ENCODE data around the gene BRICD5. TPM values are rescaled to one million over a fixed set of nuclear protein-coding genes. Genes with fewer than 3 reads are reported as not detected.

Gene BRICD5
- polyA plus RNA-seq, 3 donors: 6.6 to 11.8 (median 9.4) TPM

- DNase-seq: no peak
Measured at GRCh38 chr16:2181952-2182351, 28.7 kb downstream of the BRICD5 start.

DNA sequence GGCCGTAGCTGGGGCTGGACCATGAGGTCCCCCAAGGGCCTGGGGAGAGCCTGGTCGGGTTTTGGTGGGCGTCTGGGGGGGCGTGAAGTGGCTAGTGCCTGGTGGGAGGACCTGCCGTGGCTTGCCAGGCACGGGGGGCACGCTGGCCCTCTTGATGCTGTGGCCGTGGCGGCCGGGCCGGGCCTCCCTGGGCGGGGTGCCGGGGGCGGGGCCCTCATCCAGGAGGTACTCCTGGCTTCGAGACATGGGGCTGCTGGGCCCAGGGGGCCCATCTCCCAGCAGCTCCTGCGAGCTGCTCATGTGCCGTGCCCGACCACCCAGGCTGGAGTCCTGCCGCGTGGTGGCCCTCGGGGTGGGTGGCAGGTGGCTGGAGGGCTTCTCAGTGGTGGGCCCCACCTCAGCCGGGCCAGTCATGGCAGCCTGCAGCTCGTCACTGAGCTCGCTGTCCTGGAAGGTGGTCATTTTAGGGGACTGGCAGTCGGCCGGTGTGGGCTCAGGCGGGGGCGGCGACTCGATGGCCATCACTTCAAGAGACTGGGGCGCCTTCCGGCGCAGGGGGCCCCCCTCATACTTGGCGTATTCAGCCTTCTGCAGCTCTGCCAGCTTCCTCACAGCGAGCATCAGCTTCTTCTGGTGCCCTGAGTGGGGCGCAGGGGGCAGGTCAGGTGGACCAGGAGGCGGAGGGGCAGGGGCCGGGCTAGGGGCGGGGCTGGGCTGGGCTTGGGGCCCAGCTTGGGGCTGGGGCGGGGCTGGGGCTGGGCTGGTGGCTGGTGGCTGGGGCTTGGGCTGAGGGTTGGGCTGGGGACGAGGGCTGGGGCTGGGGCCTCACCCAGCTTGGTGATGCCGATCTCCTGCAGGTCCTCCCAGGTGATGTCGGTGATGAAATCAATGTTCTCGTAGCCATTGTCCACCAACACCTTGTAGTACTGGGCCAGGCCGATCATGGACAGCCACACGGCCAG lies 29.4 kb downstream of the BRICD5 start:
- no peak for DNase-seq

GRCh38 chr16:2180461-2180860 lies 30.2 kb downstream of the BRICD5 start:
- DNase-seq: no peak

GRCh38 chr16:2179576-2179975 lies 31.1 kb downstream of the BRICD5 start:
- no peak for DNase-seq

- DNase-seq: no peak
Measured at GRCh38 chr16:2179107-2179501, 31.6 kb downstream of the BRICD5 start.

DNA sequence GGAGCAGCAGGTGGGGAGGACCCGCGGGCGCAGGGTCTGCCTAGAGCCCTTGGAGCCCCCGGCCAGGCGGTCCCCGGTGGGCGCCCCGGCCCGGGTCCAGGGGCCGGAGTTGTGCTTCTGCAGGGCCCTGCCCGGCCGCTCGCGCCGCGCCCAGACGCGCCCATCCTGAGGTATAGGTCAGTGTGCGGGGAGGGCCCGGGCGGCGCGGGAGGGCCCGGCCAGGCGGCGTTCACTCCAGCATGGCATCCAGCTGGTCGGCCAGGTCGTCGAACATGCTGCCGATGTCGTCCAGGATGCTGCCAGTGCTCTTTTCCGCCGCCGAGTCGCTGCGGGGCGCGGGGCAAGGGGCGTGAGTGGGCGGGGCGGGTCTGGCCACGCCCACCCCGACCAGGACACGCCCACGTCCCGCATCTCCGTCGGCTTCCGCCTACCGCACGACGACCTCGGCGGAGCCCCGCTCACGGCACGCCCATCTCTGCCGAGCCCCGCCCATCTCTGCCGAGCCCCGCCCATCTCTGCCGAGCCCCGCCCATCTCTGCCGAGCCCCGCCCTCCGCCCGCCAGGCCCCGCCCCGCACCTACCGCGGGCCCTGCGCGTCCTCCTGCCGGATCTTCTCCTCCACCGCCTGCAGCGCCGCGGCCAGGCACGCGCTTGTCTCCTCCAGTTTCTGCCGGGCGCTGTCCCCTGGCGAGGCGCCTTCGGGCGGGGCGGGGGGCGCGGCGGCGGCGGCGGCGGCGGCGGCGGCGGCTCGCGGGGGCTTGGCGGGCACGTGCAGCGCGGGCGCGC lies 32.1 kb downstream of the BRICD5 start:
- DNase-seq: no peak

DNA sequence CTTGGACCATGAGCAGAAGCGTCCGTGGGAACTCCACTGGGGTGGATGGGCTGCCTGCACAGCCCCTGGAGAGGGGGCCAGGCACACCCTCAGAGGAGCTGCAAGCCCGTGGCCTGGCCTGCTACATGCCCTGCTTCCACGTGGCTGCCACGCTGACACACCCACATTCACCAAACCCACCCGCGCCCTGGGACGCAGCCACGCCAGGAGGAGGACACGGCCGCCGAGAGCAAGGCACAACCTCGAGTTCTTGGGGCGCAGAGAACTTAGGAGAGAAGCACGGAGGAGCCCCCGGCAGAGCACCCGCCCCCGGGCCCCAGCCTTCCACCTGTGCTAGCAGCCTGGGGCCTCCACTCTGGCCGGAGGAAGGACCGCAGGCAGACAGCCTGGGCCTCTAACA lies 33.1 kb downstream of the BRICD5 start:
- no peak for DNase-seq

DNA sequence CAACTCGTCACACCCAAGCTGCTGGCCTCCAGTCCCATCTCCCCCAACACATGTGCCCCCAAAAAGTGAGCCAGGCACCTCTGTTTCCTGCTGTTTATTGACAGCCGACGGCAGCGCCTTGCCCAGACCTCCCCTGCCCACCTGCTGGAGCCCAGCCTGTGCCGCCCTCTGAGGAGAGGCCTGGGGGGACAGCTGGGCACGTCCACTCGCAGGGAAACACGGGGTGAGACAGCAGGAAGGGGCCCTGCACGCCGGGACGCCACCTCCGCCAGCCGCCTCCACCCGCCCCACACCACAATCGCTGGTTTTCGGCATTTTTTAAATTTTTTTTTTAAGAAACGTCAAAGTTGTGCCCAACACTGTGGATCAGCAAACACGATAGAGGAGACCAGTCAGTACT lies 33.6 kb downstream of the BRICD5 start:
- DNase-seq: no peak

GRCh38 chr16:2176047-2176446 lies 34.6 kb downstream of the BRICD5 start:
- DNase-seq: no peak

DNA sequence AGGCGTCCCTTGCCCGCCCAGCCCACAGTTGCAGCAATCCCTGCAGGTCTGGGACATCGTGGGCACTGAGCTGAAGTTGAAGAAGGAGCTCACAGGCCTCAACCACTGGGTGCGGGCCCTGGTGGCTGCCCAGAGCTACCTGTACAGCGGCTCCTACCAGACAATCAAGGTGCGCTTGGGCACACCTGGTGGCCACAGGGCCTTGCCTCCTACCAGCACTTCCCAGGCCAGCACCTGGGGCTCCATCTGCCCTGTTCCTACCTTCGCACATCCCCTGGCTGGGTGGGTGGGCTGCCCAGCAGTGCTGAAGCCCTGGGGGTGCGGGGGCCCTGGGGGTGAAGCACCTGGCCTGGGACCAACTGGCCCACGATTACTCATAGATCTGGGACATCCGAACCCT lies 35.2 kb downstream of the BRICD5 start:
- no peak for DNase-seq

DNA sequence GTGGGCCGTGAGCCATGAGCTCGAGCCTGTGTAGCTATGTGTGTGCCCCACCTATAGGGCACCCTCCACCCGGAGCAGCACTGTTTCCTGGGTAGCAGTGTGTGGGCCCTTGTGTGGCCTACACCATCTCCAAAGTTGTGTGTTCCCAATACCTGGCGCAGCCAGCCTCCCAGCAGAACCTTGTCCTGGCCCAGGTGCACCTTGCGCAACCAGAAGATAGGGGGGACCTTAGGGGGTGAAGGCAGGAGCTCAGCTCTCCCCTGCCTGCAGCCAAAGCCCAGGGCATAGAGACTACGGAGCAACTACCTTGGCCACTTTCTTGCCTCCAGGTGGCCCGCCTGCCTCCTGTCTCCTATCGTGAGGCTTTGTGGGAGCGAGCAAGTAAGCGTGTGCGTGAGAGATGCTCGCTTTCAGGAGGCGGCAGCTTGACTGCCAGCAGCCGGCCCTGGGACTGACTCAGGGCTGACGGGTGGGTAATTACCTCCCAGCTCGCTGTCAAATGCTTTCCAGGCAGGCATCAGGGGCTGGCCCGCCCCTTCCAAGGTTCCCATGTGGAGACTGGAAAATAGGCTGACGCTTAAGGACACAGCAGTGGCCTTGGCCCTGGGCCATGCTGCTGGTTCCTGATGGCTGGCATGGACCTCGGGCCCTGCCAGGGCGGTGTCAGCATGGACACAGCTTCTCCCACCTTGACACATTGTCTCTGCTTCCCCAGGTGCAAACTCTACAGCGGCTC lies 36.1 kb downstream of the BRICD5 start:
- DNase-seq: no peak

- no peak for DNase-seq
Measured at GRCh38 chr16:2173916-2174315, 36.7 kb downstream of the BRICD5 start.

- no peak for DNase-seq
Measured at GRCh38 chr16:2173366-2173765, 37.3 kb downstream of the BRICD5 start.

DNA sequence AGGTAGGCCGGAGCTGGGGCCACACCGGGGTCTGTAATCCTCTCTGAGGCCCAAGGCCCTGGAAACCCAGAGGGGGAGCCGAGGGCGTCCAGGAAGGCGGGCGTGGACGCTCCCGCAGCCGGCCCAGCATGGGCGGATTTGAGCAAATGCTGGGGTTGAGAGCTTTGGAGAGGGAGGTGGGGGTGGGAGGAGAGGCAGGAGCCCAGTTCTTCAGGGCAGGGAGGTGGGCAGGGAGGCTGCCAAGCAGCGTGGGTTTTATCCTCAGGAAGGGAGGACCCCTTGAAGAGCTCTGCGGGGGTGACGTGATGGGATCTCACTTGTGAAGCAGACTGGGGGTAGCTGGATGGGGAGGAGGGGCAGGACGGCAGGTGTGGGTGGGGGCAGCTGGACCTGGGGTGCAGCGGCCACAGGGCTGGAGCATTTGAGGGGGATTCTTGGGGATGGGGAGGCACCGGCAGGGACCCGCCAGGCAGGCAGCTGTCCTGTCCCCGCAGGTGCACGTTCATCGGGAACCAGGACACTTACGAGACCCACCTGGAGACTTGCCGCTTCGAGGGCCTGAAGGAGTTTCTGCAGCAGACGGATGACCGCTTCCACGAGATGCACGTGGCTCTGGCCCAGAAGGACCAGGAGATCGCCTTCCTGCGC lies 37.9 kb downstream of the BRICD5 start:
- DNase-seq: no peak

DNA sequence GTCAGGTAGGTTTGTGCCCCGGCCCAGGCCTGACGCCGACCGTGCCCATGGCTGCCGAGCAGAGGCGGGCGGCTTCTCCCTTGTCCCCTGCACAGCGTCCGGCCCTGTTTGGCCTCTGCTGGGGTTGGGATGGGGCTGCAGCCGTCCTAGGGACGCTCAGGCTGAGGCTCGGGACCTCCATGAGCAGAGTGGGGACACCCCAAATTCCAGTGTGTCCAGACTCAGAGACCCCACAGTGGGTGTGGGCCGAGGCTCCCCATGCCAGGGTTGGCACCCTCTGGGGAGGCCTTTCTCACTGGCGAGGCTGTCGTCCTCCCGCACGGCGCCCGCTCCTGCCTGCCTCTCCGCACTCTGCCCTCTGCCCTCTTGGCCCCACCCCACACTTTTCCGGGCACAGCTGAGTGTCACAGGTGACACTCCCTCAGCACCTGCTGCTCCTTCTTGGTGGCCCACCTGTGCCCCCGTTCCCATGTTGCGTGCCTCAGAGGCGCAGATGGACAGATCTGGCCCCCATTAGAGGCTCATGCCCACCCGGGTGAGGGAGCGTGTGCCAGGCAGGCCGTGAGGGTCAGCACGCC lies 39.0 kb downstream of the BRICD5 start:
- DNase-seq: no peak

DNA sequence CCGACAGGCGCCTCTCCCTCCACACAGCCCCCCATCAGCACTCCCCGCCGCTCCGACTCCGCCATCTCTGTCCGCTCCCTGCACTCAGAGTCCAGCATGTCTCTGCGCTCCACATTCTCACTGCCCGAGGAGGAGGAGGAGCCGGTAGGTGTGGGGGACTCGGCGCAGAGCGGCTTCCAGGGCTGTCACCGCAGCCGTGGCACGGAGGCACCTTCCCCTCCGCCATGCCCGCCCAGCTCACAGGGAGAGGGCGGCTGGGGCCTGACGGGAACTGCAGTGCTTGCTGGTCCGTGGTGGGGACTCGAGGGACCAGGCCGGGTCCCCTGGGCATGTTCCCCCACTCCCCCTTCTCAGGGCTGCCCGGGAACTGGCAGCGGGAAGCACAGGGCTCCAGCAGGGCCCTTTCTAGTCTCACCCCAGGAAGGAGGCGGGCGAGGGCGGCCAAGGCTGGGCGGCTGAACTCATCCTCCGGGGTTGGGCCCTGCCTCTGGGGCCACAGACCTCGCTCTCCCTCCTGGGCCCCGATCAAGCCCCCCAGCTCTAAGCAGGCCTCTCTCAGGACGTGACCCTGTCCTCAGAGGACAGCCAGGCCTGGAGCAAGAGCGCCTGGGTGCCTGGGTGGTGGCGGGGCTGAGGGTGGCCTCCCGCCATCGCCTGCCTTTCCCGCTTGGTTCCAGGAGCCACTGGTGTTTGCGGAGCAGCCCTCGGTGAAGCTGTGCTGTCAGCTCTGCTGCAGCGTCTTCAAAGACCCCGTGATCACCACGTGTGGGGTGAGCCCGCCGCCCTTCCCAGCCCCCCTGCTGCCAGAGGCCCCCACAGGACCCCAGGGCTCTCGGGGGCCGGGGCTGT lies 39.9 kb downstream of the BRICD5 start:
- DNase-seq: no peak

DNA sequence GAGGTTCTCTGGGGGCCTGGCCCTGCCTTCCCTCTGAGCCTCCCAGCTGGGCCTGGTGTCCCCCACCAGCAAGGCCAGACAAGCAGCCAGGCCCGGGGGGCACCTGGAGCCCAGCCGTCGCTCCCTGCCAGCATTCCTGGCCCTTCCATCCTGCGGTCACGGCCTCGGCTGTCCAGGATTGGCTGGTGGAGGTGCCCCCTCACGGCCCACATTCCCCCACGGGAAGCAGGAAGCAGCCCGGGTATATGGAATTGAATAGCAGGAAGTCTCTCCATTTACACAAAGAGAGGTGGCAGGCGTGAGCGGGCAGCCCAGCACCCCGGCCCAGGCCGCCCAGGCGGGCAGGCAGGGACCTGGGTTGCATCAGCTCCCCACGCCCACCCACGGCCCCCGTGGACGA lies 40.6 kb downstream of the BRICD5 start:
- no peak for DNase-seq

DNA sequence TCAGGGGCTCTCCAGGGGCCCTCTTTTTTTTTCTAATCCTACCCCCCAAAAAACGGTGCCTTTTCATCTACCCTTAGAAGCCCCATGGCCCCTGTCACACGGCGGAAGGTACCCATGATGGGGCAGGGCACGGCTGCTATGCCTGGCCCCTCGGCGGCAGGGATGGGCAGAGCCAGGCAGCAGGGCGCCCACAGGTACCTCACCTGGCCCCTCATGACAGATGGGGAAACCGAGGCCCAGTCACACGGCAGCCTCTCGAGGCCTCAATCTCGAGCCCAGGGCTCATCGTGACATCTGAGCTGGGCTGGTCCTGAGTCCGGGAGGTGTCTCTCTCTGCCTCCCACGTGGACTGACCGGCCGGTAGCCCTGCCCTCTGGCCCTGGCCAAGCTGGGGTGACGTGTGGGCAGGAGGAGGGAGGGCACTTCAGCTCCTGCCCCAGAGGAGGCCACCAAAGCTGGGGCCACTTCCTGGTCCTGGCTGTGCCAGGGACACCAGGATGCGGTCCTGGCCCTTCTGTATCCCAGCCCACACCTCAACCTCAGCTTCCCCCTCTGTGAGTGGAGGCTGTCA lies 43.5 kb downstream of the BRICD5 start:
- no peak for DNase-seq

GRCh38 chr16:2166263-2167067 lies 44.2 kb downstream of the BRICD5 start:
- DNase-seq: no peak

Measured in renal pelvis (tissue), 4 donors.